ENCODE results near the gene MESP1.

- TF ChIP-seq POLR2AphosphoS5 (IDR thresholded peaks at IDR 0.05; ENCODE audit: low read depth): no peak
- no peak for TF ChIP-seq GABPA (IDR thresholded peaks at IDR 0.05; ENCODE audit: low read depth)
- TF ChIP-seq CTCF (IDR thresholded peaks at IDR 0.05; ENCODE audit: insufficient read depth, low read length): no peak
- TF ChIP-seq, protein P1, sequence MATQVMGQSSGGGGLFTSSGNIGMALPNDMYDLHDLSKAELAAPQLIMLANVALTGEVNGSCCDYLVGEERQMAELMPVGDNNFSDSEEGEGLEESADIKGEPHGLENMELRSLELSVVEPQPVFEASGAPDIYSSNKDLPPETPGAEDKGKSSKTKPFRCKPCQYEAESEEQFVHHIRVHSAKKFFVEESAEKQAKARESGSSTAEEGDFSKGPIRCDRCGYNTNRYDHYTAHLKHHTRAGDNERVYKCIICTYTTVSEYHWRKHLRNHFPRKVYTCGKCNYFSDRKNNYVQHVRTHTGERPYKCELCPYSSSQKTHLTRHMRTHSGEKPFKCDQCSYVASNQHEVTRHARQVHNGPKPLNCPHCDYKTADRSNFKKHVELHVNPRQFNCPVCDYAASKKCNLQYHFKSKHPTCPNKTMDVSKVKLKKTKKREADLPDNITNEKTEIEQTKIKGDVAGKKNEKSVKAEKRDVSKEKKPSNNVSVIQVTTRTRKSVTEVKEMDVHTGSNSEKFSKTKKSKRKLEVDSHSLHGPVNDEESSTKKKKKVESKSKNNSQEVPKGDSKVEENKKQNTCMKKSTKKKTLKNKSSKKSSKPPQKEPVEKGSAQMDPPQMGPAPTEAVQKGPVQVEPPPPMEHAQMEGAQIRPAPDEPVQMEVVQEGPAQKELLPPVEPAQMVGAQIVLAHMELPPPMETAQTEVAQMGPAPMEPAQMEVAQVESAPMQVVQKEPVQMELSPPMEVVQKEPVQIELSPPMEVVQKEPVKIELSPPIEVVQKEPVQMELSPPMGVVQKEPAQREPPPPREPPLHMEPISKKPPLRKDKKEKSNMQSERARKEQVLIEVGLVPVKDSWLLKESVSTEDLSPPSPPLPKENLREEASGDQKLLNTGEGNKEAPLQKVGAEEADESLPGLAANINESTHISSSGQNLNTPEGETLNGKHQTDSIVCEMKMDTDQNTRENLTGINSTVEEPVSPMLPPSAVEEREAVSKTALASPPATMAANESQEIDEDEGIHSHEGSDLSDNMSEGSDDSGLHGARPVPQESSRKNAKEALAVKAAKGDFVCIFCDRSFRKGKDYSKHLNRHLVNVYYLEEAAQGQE (IDR thresholded peaks at IDR 0.05; ENCODE audit: insufficient replicate concordance, low read depth): no peak
Measured at GRCh38 chr15:89775815-89776214, 24.8 kb upstream of the MESP1 start.
